ENCODE data around the gene CMSS1.
"Not testable (repeated sequence)": the region's sequence is repeated elsewhere in the genome, so short reads cannot be mapped to it uniquely, and the experiment has no call there.

Gene CMSS1

DNA sequence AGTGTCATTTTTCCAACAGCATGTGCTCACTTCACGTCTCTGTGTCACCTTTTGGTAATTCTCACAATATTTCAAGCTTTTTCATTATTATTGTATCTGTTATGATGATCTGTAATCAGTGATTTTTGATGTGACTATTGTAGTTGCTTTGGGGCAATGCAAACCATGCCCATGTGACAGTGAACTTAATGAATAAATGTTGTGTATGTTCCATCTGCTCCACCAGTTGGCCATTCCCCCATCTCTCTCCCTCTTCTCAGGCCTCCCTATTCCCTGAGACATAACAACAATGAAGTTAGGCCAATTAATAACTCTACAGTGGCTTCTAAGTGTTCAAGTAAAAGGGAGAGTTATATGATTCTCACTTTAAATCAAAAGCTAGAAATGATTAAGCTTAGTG, 410.6 kb downstream of the CMSS1 start:
- Histone ChIP-seq H3K9ac (ENCODE audit: low read length in 2 of 2) (no peak overlapping the region), H3K4me1 (ENCODE audit: control insufficient read depth, insufficient read depth, low read length) (no peaks in the 10 kb centered on the region), H3K36me3 (ENCODE audit: control insufficient read depth in 2 of 2, insufficient read depth in 2 of 2, low read length in 2 of 2) (no peaks in the 10 kb centered on the region)

DNA sequence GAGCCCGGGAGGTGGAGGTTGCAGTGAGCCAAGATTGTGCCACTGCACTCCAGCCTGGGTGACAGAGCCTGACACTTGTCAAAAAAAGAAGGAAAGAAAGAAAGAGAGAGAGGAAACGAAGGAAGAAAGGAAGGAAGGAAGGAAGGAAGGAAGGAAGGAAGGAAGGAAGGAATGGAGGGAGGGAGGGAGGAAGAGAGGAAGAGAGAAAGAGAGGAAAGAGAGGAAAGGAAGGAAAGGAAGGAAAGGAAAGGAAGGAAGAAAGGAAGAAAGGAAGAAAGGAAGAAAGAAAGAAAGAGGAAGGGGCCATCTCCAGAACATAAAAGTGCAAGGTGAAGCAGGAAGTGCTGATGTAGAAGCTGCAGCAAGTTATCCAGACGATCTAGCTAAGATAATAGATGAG, 411.5 kb downstream of the CMSS1 start:
- not testable (repeated sequence) for H3K27me3 ChIP-seq (ENCODE audit: control insufficient read depth in 1 of 2, insufficient read depth in 2 of 2, low read length in 2 of 2); H3K4me1 ChIP-seq (ENCODE audit: control insufficient read depth, insufficient read depth, low read length)

More for the DNA sequence above, 410.6 kb downstream of the CMSS1 start:
- no peaks in the 10 kb centered on the region for H3K27me3 ChIP-seq (ENCODE audit: control insufficient read depth in 1 of 2, insufficient read depth in 2 of 2, low read length in 2 of 2)
- no peaks in the 10 kb centered on the region for H3K9me3 ChIP-seq (ENCODE audit: control insufficient read depth in 2 of 2, low read length in 2 of 2)
- H3K4me3 ChIP-seq (ENCODE audit: low read length in 2 of 2), result no peak overlapping the region
- H3K27ac ChIP-seq (ENCODE audit: low read length), result no peak overlapping the region

DNA sequence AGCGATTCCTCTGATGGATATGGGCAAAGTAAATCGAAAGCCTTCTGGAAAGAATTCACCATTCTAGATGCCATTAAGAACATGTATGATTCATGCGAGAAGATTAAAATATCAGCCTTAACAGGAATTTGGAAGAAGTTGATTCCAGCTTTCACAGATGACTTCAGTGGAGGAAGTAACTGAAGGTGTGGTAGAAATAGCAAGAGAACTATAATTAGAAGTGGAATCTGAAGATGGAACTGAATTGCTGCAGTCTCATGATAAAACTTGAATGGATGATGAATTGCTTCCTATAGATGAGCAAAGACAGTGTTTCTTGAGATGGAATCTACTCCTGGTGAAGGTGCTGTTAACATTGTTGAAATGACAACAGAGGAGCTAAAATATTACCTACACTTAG, 413.0 kb downstream of the CMSS1 start:
- H3K4me1 ChIP-seq (ENCODE audit: control insufficient read depth, insufficient read depth, low read length), result no peaks in the 10 kb centered on the region
- no peak overlapping the region for H3K9ac ChIP-seq (ENCODE audit: low read length in 2 of 2)
- no peak overlapping the region for H3K4me3 ChIP-seq (ENCODE audit: low read length in 2 of 2)
- H3K36me3 ChIP-seq (ENCODE audit: control insufficient read depth in 2 of 2, insufficient read depth in 2 of 2, low read length in 2 of 2), result no peaks in the 10 kb centered on the region
- H3K27me3 ChIP-seq (ENCODE audit: control insufficient read depth in 1 of 2, insufficient read depth in 2 of 2, low read length in 2 of 2), result no peaks in the 10 kb centered on the region
- H3K9me3 ChIP-seq (ENCODE audit: control insufficient read depth in 2 of 2, low read length in 2 of 2), result no peaks in the 10 kb centered on the region
- no peak overlapping the region for H3K27ac ChIP-seq (ENCODE audit: low read length)

More for the DNA sequence above, 411.5 kb downstream of the CMSS1 start:
- H3K4me3 ChIP-seq (ENCODE audit: low read length in 2 of 2); H3K9me3 ChIP-seq (ENCODE audit: control insufficient read depth in 2 of 2, low read length in 2 of 2); H3K27ac ChIP-seq (ENCODE audit: low read length); H3K36me3 ChIP-seq (ENCODE audit: control insufficient read depth in 2 of 2, insufficient read depth in 2 of 2, low read length in 2 of 2); H3K9ac ChIP-seq (ENCODE audit: low read length in 2 of 2): not testable (repeated sequence)
